Choroid plexus epithelial cell (primary cell): ENCODE measurements around the gene ZCCHC3.
A peak's percentile ranks its signal among the peaks of the same experiment; 100 is the strongest.

Source experiments
- DNase-seq: peaks from one replicate; pipeline ENCODE4 v3.0.0-alpha.2; 2010; ENCODE audit warnings: low read depth
- H3K4me3 ChIP-seq: 2 replicates; pipeline ENCODE4 v1.5.1; 2011; ENCODE audit warnings: low read depth, mild to moderate bottlenecking, control low read depth, low read length, moderate library complexity
- TF ChIP-seq, protein P1 (sequence below): conservative IDR thresholded peaks from 2 replicates; pipeline ENCODE4 v1.5.1; 2011; ENCODE audit warnings: low read depth, mild to moderate bottlenecking, control low read depth, inconsistent platforms, low read length, moderate library complexity

ZCCHC3 gene

DNA sequence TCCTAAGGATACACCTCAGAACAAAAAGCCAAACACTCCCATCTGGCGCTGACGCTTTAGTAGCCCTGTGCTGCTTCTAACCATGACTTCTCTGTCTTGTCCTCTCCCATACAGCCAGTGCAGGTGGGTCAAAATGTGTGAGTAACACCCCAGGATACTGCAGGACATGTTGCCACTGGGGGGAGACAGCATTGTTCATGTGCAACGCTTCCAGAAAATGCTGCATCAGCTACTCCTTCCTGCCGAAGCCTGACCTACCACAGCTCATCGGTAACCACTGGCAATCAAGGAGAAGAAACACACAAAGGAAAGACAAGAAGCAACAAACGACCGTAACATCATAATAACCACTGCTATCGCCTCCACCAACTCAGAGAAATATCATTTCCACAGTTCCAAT is 38.4 kb upstream of the ZCCHC3 start:
- DNase-seq: peak; percentile 50
- TF ChIP-seq, protein P1, sequence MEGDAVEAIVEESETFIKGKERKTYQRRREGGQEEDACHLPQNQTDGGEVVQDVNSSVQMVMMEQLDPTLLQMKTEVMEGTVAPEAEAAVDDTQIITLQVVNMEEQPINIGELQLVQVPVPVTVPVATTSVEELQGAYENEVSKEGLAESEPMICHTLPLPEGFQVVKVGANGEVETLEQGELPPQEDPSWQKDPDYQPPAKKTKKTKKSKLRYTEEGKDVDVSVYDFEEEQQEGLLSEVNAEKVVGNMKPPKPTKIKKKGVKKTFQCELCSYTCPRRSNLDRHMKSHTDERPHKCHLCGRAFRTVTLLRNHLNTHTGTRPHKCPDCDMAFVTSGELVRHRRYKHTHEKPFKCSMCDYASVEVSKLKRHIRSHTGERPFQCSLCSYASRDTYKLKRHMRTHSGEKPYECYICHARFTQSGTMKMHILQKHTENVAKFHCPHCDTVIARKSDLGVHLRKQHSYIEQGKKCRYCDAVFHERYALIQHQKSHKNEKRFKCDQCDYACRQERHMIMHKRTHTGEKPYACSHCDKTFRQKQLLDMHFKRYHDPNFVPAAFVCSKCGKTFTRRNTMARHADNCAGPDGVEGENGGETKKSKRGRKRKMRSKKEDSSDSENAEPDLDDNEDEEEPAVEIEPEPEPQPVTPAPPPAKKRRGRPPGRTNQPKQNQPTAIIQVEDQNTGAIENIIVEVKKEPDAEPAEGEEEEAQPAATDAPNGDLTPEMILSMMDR: peak; percentile 54
- H3K4me3 ChIP-seq: no peak overlapping the region

DNA sequence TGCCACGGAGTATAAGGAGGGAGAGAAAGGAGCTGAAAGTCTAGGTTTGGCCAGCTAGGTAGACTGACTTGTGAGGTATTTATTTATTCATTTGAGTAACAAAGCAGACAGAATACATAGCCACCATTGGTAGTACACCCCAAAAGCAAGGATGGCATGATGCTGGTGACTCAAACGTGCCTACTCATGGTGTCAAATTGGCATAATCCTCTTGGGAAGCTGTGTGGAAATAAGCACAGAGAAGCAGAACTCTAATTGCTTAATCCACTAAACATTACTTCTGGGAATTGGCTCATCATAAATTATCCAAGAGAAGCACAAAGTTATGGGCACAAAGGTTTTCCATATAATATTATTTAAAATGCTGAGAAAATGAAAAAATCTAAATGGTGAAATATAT is 37.4 kb upstream of the ZCCHC3 start:
- H3K4me3 ChIP-seq: no peak overlapping the region
- no peak for DNase-seq
- TF ChIP-seq, protein P1: no peak

DNA sequence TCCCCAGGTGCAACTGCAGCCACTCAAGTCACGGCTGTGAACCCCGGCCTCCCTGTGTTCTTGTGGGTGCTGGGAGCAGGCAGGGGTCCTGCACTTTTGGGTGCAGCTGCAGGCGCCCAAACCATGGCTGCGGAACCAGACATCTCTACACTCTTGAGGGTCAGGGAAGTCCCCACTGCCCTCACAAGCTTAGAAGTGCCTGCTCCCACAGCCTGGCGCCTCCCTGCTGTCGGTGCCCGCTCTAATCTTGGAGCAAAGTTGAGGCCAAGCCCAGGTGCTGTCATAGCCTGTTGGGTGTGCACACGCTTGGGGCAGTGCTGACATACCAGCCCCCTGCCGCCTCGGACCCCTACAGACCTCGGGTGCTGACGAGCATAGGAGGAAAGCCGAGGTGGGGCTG is 33.7 kb upstream of the ZCCHC3 start:
- TF ChIP-seq, protein P1: no peak
- DNase-seq: no peak
- no peak overlapping the region for H3K4me3 ChIP-seq

DNA sequence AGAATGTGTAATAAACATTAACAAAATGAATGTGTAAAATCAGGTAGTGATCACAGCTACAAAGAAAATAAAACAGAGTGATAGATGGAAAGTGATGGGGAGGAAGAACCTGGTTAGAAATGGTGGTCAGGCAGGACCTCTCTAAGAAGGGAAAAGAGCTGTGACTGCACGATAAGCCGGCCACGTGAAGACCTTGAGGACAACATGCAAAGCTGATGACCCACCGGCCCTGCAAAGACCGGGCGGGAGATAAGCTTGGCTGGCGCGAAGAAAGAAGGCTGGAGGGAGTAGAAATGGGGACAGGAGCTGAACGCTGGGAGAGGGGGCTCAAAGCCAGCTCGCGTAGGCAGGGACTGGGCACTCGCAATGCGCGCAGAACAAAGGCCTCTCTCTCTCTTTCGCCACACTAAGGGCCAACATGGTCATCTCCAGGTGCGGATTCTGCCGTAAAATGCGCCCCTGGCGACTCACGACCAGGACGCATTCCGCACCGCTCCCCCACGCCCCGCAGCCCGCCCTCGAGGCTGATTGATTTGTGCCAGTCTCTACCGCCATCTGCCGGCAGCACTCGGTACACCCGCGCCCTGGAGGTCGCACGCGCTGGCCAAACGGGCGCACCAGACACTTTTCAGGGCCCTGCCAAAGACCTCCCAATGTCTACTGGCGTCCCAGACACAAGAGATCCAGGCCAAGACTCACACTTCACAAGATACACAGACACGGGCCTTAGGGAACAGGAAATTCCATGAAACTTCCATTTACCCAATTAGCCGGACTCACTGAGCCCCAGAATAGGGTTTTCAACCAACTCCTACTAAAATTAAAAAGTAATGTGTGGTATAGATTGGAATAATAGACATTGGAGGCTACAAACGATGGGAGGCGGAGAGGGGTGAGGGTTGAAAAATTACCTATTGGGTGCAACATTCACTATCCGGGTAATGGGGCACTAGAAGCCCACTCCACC is 30.5 kb upstream of the ZCCHC3 start:
- peak overlapping the region; percentile 61 for H3K4me3 ChIP-seq
- TF ChIP-seq, protein P1: peak; percentile 92
- peak; percentile 78 for DNase-seq

DNA sequence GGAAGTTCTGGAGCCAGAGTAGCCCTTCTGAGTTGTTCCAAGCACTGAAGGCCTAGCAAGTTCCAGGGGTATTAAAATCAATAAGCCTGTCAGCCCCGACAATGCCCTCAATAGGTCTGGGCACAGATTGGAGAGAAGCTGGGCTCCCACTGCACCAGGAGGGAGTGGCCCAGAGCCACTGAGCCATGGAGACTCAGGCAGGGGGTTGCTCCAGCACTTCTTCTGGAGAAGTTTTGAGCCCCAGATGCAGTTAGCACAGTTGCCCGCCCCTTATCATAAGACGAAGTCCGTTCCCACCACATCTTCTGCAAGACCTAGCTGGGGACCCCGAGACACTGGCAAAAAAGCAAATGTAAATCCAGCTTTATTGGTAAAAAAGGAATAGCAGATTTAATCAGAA is 26.9 kb upstream of the ZCCHC3 start:
- TF ChIP-seq, protein P1: no peak
- DNase-seq: no peak
- H3K4me3 ChIP-seq: no peak overlapping the region

DNA sequence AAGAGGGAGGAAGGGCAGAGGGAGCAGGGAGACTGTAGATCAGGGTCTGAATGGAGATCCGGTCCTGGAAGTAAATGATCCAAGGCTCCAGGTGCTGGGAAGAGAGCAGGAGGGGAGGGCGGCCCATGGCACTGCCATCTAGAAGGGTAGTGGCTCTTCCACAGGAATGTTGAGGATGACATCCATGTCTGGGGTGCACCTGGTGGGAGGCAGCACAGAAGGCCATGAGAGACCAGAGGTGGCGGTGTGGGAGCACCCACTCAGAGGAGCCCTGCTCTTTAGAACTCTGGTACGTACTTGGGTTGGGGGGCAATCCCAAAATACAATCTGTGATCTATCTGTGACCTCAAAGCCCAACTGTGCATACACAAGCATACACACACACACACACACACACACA is 26.3 kb upstream of the ZCCHC3 start:
- H3K4me3 ChIP-seq: no peak overlapping the region
- no peak for DNase-seq
- TF ChIP-seq, protein P1: no peak

DNA sequence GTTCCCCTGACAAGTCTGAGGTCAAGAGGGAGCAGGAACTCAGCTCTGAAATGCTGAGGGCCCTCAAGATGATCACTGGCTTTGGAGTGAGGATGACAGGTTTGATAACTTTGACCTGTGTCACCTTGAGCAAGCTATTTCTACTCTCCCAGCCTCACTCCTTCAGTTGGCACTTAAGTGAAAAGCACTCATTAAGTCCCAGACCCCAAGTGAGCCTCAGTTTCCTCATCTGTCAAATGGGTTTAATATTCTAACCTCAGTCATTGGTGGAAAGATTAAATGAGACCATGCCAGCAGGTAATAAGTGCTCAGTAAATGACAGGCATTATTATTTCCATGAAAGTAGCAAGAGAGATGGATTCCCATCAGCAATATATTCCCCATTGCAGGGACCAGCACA is 25.8 kb upstream of the ZCCHC3 start:
- DNase-seq: no peak
- TF ChIP-seq, protein P1: no peak
- H3K4me3 ChIP-seq: no peak overlapping the region
